Calu3 (cell line): ENCODE measurements around the gene WASF2. TPM values are rescaled to one million over a fixed set of nuclear protein-coding genes. Genes with fewer than 3 reads are reported as not detected.
"Not testable (repeated sequence)": the region's sequence is repeated elsewhere in the genome, so short reads cannot be mapped to it uniquely, and the experiment has no call there.

Experiments
- BruUV-seq: library from RNA; stranded (reverse); fragments of 400-500 nt; replicated peaks from 2 replicates; lab custom pipeline; 2021; lab: Mats Ljungman, UMichigan
- CTCF ChIA-PET: fragments of 300-600 bp; sonication (Branson Sonifier 250); formaldehyde crosslinking; loops from one replicate; lab custom pipeline; 2022; ENCODE audit warnings: antibody characterized with exemption; lab: Charles Lee
- DNase-seq: peaks from one replicate; pipeline ENCODE4 v3.0.0; 2022
- H3K27ac Mint-ChIP-seq: one replicate; pipeline ENCODE4 v1.8.0; 2022; ENCODE audit warnings: mixed read lengths; ENCODE audit not compliant: unreplicated experiment
- H3K27me3 Mint-ChIP-seq: one replicate; pipeline ENCODE4 v1.8.0; 2022; ENCODE audit warnings: mixed read lengths; ENCODE audit not compliant: unreplicated experiment
- H3K36me3 Mint-ChIP-seq: one replicate; pipeline ENCODE4 v1.8.0; 2022; ENCODE audit warnings: mild to moderate bottlenecking, moderate library complexity, mixed read lengths; ENCODE audit not compliant: insufficient read depth, unreplicated experiment
- H3K4me1 Mint-ChIP-seq: one replicate; pipeline ENCODE4 v1.8.0; 2022; ENCODE audit warnings: mild to moderate bottlenecking, low read depth, mixed read lengths; ENCODE audit not compliant: unreplicated experiment
- H3K4me3 Mint-ChIP-seq: one replicate; pipeline ENCODE4 v1.8.0; 2022; ENCODE audit warnings: mild to moderate bottlenecking, low read depth, moderate library complexity, mixed read lengths; ENCODE audit not compliant: unreplicated experiment
- H3K9me3 Mint-ChIP-seq: one replicate; pipeline ENCODE4 v1.8.0; 2022; ENCODE audit warnings: low read depth, mixed read lengths; ENCODE audit not compliant: unreplicated experiment
- intact Hi-C: fragments of 100-400 bp; cut with micrococcal nuclease; formaldehyde crosslinking; loops from one replicate; pipeline ENCODE4 v1.10.0; 2022; ENCODE audit not compliant: unreplicated experiment
- total RNA-seq: library from RNA; stranded (reverse); gene quantifications from 2 replicates; pipeline ENCODE4 v1.2.3, GENCODE V29; 2022
- TF ChIP-seq, protein P1 (sequence below): fragments of 200-600 bp; IDR thresholded peaks from one replicate; pipeline ENCODE4 v1.8.0; 2022; ENCODE audit warnings: antibody characterized with exemption; ENCODE audit not compliant: unreplicated experiment

Gene WASF2
- total RNA-seq, 1 experiment from 2014 or later, result 79.5 TPM

DNA sequence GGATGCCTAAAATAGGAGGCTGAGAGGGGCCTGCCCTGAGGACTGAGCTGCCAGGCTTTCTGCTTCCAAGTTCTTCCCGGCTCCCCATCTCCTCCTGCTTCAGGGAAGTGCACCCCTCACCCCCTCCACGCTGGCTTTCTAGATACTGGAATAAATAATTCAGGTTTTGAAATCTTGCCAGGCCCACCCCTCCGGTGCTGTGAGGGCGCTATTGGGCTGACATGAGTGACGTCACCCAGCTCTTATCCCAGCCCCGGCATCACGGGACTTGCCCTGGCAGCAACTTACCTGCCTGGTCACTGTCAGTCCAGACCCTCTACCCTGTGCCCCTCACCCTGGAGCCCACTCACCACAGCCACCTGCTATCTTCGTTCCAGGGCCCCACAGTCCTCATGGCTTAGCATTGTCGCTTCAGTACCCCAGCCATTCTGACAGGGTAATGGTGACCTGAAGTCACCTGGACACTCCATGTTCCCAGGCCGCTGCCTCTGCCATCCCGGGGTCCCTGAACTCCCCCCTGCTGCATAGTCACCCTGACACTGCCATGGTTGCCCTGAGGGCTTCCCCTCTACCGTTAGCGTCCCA lies 98.4 kb downstream of the WASF2 start:
- Mint-ChIP-seq H3K27me3 (peaks cover 39% of the 10 kb centered on the region), H3K4me3 (peak overlapping the region; percentile 94), H3K36me3 (peaks cover 18% of the 10 kb centered on the region), H3K27ac (peak overlapping the region; percentile 92), H3K9me3 (no peaks in the 10 kb centered on the region), H3K4me1 (peaks cover 12% of the 10 kb centered on the region)
- CTCF ChIA-PET, result interaction anchor here (0.7 kb wide), 3 partner anchors 10 to 95 kb away, joined by 3 to 5 read pairs (median 3); no protein-coding TSS in a partner anchor
- no TSS peak for BruUV-seq
- TF ChIP-seq, protein P1, sequence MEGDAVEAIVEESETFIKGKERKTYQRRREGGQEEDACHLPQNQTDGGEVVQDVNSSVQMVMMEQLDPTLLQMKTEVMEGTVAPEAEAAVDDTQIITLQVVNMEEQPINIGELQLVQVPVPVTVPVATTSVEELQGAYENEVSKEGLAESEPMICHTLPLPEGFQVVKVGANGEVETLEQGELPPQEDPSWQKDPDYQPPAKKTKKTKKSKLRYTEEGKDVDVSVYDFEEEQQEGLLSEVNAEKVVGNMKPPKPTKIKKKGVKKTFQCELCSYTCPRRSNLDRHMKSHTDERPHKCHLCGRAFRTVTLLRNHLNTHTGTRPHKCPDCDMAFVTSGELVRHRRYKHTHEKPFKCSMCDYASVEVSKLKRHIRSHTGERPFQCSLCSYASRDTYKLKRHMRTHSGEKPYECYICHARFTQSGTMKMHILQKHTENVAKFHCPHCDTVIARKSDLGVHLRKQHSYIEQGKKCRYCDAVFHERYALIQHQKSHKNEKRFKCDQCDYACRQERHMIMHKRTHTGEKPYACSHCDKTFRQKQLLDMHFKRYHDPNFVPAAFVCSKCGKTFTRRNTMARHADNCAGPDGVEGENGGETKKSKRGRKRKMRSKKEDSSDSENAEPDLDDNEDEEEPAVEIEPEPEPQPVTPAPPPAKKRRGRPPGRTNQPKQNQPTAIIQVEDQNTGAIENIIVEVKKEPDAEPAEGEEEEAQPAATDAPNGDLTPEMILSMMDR, result no peak
- peak; percentile 53 for DNase-seq
- intact Hi-C loops, result no loop called here

DNA sequence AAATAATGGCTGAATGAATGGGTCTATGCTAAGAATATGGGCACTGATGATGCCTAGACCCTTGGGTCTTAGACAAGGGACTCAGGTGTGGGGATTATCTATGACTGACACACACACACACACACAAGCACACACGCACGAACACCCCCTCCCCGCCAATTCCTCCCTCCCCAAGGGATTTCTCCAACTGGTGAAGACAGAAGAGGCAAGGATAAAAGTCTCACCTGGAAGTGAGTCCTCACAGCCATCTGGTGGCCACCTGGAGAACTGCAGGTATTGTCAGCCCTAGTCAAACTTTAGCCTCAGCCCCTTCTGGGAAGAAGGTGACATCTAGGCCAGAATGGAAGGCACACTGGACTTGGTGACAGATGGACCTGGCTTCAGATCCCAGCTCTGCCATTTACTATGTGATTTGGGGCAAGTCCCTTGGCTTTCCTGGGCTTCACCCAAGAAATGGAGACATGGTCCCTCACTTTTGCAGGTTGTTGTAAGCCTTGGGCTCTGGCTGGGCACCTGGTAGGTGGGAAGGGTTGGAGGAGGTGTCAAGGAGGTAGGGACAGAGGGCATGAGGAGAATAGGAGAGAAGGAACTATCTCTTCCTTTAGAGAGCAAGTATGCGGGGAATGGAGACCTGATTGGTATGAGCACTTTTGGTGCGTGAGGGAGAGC lies 101.5 kb downstream of the WASF2 start:
- H3K27me3 Mint-ChIP-seq, result peaks cover 49% of the 10 kb centered on the region
- H3K27ac Mint-ChIP-seq, result no peak overlapping the region
- peak; percentile 80 for DNase-seq
- H3K36me3 Mint-ChIP-seq, result peaks cover 18% of the 10 kb centered on the region
- no peak overlapping the region for H3K4me3 Mint-ChIP-seq
- H3K4me1 Mint-ChIP-seq, result peaks cover 19% of the 10 kb centered on the region
- BruUV-seq, result no TSS peak
- no peaks in the 10 kb centered on the region for H3K9me3 Mint-ChIP-seq
- CTCF ChIA-PET, result interaction anchor here (1.0 to 2.3 kb wide), 3 partner anchors 23 to 88 kb away, joined by 4 to 8 read pairs (median 4); partner anchors contain the start of gene SYTL1
- intact Hi-C loops, result loop anchor here (5.0 kb wide), 1 partner anchor 91 kb away; no protein-coding TSS in a partner anchor
- TF ChIP-seq, protein P1, result peak; percentile 61

DNA sequence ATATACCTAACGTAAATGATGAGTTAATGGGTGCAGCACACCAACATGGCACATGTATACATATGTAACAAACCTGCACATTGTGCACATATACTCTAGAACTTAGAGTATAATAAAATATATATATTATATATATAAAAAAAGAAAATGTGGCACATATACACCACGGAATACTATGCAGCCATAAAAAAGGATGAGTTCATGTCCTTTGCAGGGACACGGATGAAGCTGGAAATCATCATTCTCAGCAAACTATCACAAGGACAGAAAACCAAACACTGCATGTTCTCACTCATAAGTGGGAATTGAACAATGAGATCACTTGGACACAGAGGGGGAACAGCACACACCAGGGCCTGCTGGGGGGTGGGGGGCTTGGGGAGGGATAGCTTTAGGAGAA lies 105.2 kb downstream of the WASF2 start:
- H3K9me3 Mint-ChIP-seq, H3K4me1 Mint-ChIP-seq, H3K27ac Mint-ChIP-seq, BruUV-seq, DNase-seq, CTCF ChIA-PET, H3K36me3 Mint-ChIP-seq, H3K4me3 Mint-ChIP-seq: not testable (repeated sequence)
- intact Hi-C loops, result loop anchor here (5.0 kb wide), 1 partner anchor 87 kb away; no protein-coding TSS in a partner anchor
- H3K27me3 Mint-ChIP-seq, result peaks cover 44% of the 10 kb centered on the region

DNA sequence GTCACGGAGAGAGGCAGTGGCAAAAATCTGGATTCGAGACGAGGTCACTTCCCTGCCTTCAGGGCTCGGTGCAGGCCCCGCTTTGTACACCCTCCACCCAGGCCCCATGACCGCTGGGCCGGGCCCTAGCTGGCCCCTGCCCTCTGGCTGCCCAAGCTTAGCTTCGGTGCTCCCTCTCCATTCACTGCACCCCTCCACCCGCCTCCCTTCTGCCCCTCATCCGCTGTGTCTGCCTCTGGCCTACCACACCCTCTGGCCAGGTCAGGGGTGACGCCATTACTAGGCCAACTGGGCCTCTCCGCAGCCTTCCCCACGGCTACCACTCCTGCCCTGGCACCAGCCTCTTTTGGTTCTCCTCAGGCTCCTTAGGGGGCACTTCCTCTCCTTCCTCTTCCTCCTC lies 106.3 kb downstream of the WASF2 start:
- Mint-ChIP-seq H3K4me3 (no peak overlapping the region), H3K36me3 (no peaks in the 10 kb centered on the region), H3K27me3 (peaks cover 42% of the 10 kb centered on the region), H3K27ac (no peak overlapping the region), H3K9me3 (no peaks in the 10 kb centered on the region), H3K4me1 (peaks cover 8% of the 10 kb centered on the region)
- intact Hi-C loops, result no loop called here
- BruUV-seq, result no TSS peak
- no peak for DNase-seq
- TF ChIP-seq, protein P1, result no peak
- CTCF ChIA-PET, result no interaction called here
